ENCODE measurements around the gene OGN. TPM values are rescaled to one million over a fixed set of nuclear protein-coding genes. Genes with fewer than 3 reads are reported as not detected.

The OGN gene
- total and polyA plus RNA-seq, 12 donors = 2.2 to 25.9 (median 11.3) TPM

DNA sequence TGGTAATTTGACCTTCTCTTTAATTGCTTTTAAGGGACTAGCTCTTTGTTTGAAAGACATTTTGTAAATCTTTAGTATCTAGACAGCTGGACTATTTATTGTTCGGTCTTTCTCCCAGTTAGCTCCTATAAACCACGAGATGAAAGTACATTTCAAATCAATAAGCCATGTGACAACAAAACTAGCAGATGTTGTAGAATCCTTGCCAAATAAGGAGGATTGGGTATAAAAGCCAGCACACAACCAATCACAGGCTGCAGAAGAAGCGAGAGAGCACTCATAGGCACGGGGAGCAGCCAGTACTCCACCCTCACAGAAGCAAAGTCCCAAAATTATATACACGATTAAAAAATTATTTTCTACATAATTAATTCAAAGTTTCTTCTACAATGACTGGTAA lies 28.0 kb upstream of the OGN start:
- intact Hi-C loops (cut with DNase I) = loop anchor here in 2 of 10 donors (10.0 kb wide), 3 partner anchors 52 to 298 kb away; partner anchors contain the start of gene ASPN (in 1 of the 2)

DNA sequence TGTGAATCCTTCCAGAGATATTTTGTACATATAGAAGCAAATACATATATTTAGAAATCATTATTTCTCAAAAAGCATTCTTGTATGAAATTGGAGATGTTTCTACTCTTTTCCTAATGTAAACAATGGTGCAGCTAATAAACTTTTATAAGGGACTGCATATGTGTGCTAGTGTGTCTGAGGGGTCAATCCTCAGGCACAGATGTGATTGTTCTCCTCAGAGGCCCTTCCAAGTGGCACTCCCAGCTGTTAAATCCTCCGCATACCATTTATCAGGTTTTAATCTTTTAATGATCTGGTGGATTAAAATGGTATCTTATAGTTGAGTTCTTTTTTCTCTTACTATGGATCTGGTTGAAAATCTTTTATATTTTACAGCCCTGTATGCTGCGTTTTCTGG lies 25.5 kb upstream of the OGN start:
- ATAC-seq (no peak), DNase-seq (no peak)
- intact Hi-C loops (cut with DNase I) = loop anchor here in 4 of 10 donors (10.0 kb wide), 4 partner anchors 55 to 295 kb away; partner anchors contain the start of gene ASPN (in 1 of the 4)
- H3K4me1 ChIP-seq = peaks cover 0 to 20% (median 0%) of the 10 kb centered on the region in 9 donors
- TF ChIP-seq, protein P1, sequence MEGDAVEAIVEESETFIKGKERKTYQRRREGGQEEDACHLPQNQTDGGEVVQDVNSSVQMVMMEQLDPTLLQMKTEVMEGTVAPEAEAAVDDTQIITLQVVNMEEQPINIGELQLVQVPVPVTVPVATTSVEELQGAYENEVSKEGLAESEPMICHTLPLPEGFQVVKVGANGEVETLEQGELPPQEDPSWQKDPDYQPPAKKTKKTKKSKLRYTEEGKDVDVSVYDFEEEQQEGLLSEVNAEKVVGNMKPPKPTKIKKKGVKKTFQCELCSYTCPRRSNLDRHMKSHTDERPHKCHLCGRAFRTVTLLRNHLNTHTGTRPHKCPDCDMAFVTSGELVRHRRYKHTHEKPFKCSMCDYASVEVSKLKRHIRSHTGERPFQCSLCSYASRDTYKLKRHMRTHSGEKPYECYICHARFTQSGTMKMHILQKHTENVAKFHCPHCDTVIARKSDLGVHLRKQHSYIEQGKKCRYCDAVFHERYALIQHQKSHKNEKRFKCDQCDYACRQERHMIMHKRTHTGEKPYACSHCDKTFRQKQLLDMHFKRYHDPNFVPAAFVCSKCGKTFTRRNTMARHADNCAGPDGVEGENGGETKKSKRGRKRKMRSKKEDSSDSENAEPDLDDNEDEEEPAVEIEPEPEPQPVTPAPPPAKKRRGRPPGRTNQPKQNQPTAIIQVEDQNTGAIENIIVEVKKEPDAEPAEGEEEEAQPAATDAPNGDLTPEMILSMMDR (IDR thresholded peaks at IDR 0.05) = no peak
- no peaks in the 10 kb centered on the region for H3K27me3 ChIP-seq
- H3K27ac ChIP-seq = no peak overlapping the region
- no peaks in the 10 kb centered on the region for H3K36me3 ChIP-seq
- H3K4me3 ChIP-seq = no peak overlapping the region
- H3K9me3 ChIP-seq = no peaks in the 10 kb centered on the region
- WGBS, 2 donors = 67 to 97% methylated on average over 2 of the region's 2 CpGs

More for the DNA sequence above, 28.0 kb upstream of the OGN start:
- Histone ChIP-seq H3K4me1 (no peaks in the 10 kb centered on the region), H3K27me3 (no peaks in the 10 kb centered on the region), H3K27ac (no peak overlapping the region), H3K36me3 (no peaks in the 10 kb centered on the region), H3K9me3 (no peaks in the 10 kb centered on the region), H3K4me3 (no peak overlapping the region)
- DNase-seq = no peak
- peak in 2 of 8 donors; percentile 48 to 53 for ATAC-seq
- TF ChIP-seq, protein P1 (IDR thresholded peaks at IDR 0.05) = no peak
- 78 to 85% methylated on average over 5 of the region's 5 CpGs for WGBS, 2 donors

DNA sequence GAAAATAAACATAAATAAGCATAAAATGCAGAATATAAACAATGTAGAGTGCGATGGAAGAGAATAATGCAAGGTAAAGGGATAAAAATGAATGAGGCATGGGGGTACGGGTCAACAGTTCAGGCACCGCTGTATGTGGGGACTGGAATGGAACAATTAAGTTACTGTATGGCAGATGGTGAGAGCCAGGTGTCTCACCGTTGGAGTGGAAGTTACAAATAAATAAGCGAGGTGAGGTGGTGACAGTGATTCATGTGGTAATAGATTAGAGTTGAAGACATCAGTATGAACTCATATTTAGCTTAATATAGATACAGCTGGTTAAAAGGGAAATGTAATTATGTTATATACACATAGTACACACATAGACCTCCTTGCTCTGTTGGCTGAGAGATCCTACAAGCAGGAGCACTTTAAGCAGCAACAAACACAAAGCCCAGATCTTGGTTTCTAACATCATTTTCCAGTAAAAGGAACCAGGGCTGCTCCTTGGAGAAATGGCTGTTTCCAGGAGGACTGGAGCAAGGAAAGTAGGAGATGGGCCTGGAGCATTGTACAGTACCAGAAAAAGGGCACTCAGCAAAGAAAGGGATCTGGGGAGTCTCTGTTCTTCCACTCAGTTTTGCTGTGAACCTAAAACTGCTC lies 22.2 kb upstream of the OGN start:
- no peak for ATAC-seq

GRCh38 chr9:92425474-92425873 lies 21.1 kb upstream of the OGN start:
- intact Hi-C loops (cut with DNase I) = loop anchor here in 2 of 10 donors (10.0 kb wide), 2 partner anchors 81 to 91 kb away; no protein-coding TSS in a partner anchor
- Histone ChIP-seq H3K4me1 (peaks cover 0 to 21% (median 0%) of the 10 kb centered on the region in 9 donors), H3K36me3 (no peaks in the 10 kb centered on the region), H3K27ac (peak overlapping the region in 8 of 10 donors; percentile 8 to 69 (median 40)), H3K4me3 (no peak overlapping the region), H3K27me3 (no peaks in the 10 kb centered on the region), H3K9me3 (no peaks in the 10 kb centered on the region)
- TF ChIP-seq, protein P1 (IDR thresholded peaks at IDR 0.05) = no peak
- no peak for DNase-seq
- peak in 1 of 8 donors; percentile 39 for ATAC-seq
- WGBS, 2 donors = 54 to 72% methylated on average over 2 of the region's 2 CpGs

More for the DNA sequence above, 22.2 kb upstream of the OGN start:
- intact Hi-C loops (cut with DNase I) = loop anchor here in 2 of 10 donors (10.0 kb wide), 2 partner anchors 82 to 92 kb away; no protein-coding TSS in a partner anchor
- Histone ChIP-seq H3K4me3 (no peak overlapping the region), H3K27ac (peak overlapping the region in 5 of 10 donors; percentile 37 to 69 (median 54)), H3K27me3 (no peaks in the 10 kb centered on the region), H3K36me3 (no peaks in the 10 kb centered on the region), H3K4me1 (peaks cover 0 to 21% (median 0%) of the 10 kb centered on the region in 9 donors), H3K9me3 (no peaks in the 10 kb centered on the region)
- TF ChIP-seq, protein P1 (IDR thresholded peaks at IDR 0.05) = no peak
- 67 to 74% methylated on average over 5 of the region's 5 CpGs for WGBS, 2 donors
- no peak for DNase-seq
